Right ventricle myocardium superior (tissue), 1 donor: Measurements from ENCODE around the gene TUSC2. TPM values are rescaled to one million over a fixed set of nuclear protein-coding genes. Genes with fewer than 3 reads are reported as not detected.
"Not testable (repeated sequence)": the region's sequence is repeated elsewhere in the genome, so short reads cannot be mapped to it uniquely, and the experiment has no call there.

Experiments
- ATAC-seq: fragments of 200-7000 bp; cut with Tn5 transposase; one replicate; pipeline ENCODE4 v1.9.1; 2020; ENCODE audit warnings: mild to moderate bottlenecking; ENCODE audit not compliant: poor library complexity
- DNase-seq: peaks from one replicate; pipeline ENCODE4 v3.0.0-alpha.2; 2020
- intact Hi-C: fragments of 100-400 bp; cut with DNase I; formaldehyde crosslinking; loops from one replicate; pipeline ENCODE4 v1.11.2; 2022
- total RNA-seq: library from RNA; stranded (reverse); fragmentation: NEBNext Ultra II Directional; extraction: Animal tissue kit (Norgen Biotek cat#: 25700); gene quantifications from one replicate; pipeline ENCODE4 v1.2.1, GENCODE V29; 2021
- donor health status: DM: no; HTN: yes; CAD: no; lungs with severe emphysema.

TUSC2 gene
- total RNA-seq, 1 donor from 2014 or later, result 28.2 TPM

GRCh38 chr3:50289130-50289529, 38.9 kb downstream of the TUSC2 start:
- ATAC-seq (no peak), DNase-seq (no peak)
- intact Hi-C loops, result no loop called here

GRCh38 chr3:50288387-50289007, 39.5 kb downstream of the TUSC2 start:
- intact Hi-C loops, result no loop called here
- no peak for DNase-seq
- ATAC-seq, result no peak

- peak; percentile 75 for DNase-seq
- ATAC-seq, result peak; percentile 63
- intact Hi-C loops, result no loop called here
Measured at GRCh38 chr3:50287262-50287661, 40.8 kb downstream of the TUSC2 start.

DNA sequence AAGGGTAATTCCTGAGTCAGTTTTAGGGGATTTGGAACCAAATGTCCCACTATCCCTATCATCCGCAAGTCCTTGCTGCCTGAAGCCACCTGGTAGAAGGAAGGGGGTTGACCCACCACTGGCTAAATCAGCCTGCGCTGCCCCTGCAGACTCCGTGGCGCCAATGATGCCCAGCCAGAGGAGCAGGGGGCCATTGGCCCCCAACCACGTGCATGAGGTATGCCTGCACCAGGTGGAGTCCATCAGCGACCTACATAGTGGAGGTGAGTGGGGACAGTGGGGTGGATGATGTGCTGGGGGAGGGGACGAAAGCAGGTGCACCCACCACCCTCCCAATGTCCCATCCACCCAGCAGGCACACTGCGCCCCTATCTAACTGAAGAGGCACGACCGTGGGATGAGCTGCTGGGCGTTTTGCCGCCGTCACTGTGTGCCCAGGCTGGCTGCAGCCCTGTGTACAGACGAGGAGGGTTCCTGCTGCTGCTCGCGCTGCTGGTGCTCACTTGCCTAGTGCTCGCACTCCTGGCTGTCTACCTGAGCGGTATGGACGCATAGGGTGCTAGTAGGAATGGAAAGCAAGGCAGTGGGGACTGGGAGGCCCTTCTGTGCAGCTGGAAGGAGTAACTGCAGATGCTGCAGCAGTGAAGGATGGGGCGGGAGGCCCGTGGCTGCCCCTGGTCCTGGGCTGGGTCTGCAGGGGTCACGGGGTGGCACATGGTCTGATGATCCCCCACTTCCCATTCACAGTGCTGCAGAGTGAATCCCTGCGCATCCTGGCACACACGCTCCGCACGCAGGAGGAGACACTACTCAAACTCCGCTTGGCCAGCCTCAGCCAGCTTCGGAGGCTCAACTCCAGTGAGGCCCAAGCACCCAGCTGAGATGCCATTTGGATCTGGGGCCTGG, 41.4 kb downstream of the TUSC2 start:
- ATAC-seq (peak; percentile 4), DNase-seq (no peak)

GRCh38 chr3:50284121-50284520, 43.9 kb downstream of the TUSC2 start:
- ATAC-seq, intact Hi-C loops, DNase-seq: not testable (repeated sequence)

More for the DNA sequence above, 41.4 kb downstream of the TUSC2 start:
- intact Hi-C loops, result no loop called here

GRCh38 chr3:50279255-50280016, 48.6 kb downstream of the TUSC2 start:
- intact Hi-C loops, result no loop called here
- ATAC-seq (peak; percentile 32), DNase-seq (no peak)

- intact Hi-C loops, result no loop called here
- DNase-seq (peak; percentile 80), ATAC-seq (peak; percentile 89)
Measured at GRCh38 chr3:50278880-50279224, 49.2 kb downstream of the TUSC2 start, which contains the start of gene LSMEM2. TSS of gene LSMEM2 (plus strand) at chr3:50279087. CDS start at chr3:50279114, 27 bp downstream.

GRCh38 chr3:50278123-50278879, 49.7 kb downstream of the TUSC2 start:
- DNase-seq (no peak), ATAC-seq (no peak)
- intact Hi-C loops, result no loop called here

- intact Hi-C loops, result no loop called here
- ATAC-seq (no peak), DNase-seq (no peak)
Measured at GRCh38 chr3:50276762-50277101, 51.3 kb downstream of the TUSC2 start.

- DNase-seq (no peak), ATAC-seq (no peak)
- intact Hi-C loops, result no loop called here
Measured at GRCh38 chr3:50275996-50276761, 51.8 kb downstream of the TUSC2 start.

GRCh38 chr3:50275141-50275995, 52.7 kb downstream of the TUSC2 start:
- ATAC-seq, result no peak
- no peak for DNase-seq
- intact Hi-C loops, result no loop called here

Other genes starting within 250 kb of the TUSC2 start
- gene RBM5, start 239.3 kb downstream of the TUSC2 start, total RNA-seq, result 56.7 TPM
- 10.8 TPM for gene SEMA3F, start 172.9 kb downstream of the TUSC2 start, total RNA-seq
- not detected for gene GNAT1, start 136.6 kb downstream of the TUSC2 start, total RNA-seq
- 10.6 TPM for gene SLC38A3, start 123.0 kb downstream of the TUSC2 start, total RNA-seq
- gene GNAI2, start 92.0 kb downstream of the TUSC2 start, total RNA-seq, result 126 TPM
- gene SEMA3B, start 59.1 kb downstream of the TUSC2 start, total RNA-seq, result 19.9 TPM
- gene LSMEM2, start 49.1 kb downstream of the TUSC2 start, total RNA-seq, result 29.6 TPM
- gene IFRD2, start 35.8 kb downstream of the TUSC2 start, total RNA-seq, result 70.1 TPM
- 1.2 TPM for gene HYAL3, start 28.8 kb downstream of the TUSC2 start, total RNA-seq
- gene NAA80, start 28.8 kb downstream of the TUSC2 start, total RNA-seq, result 6.3 TPM
- 66.5 TPM for gene HYAL1, start 24.6 kb downstream of the TUSC2 start, total RNA-seq
- 33.8 TPM for gene HYAL2, start 5.5 kb downstream of the TUSC2 start, total RNA-seq
- gene RASSF1, start 12.6 kb upstream of the TUSC2 start, total RNA-seq, result 14.1 TPM
- gene ZMYND10, start 17.5 kb upstream of the TUSC2 start, total RNA-seq, result not detected
- 14.8 TPM for gene NPRL2, start 22.6 kb upstream of the TUSC2 start, total RNA-seq
- 5.6 TPM for gene CYB561D2, start 22.6 kb upstream of the TUSC2 start, total RNA-seq
- gene TMEM115, start 31.3 kb upstream of the TUSC2 start, total RNA-seq, result 24.9 TPM
- 1.6 TPM for gene CACNA2D2, start 175.4 kb upstream of the TUSC2 start, total RNA-seq
- 53.1 TPM for gene C3orf18, start 239.5 kb upstream of the TUSC2 start, total RNA-seq
- gene HEMK1, start 241.3 kb upstream of the TUSC2 start, total RNA-seq, result 19.5 TPM